Stimulated activated CD4-positive, alpha-beta T cell treated with anti-CD3 and anti-CD28 coated beads, Interleukin-12 subunit alpha, Interleukin-12 subunit beta, amount 100 ng/mL, for 4 hours (primary cell): ENCODE data around the gene PIH1D1.
A peak's percentile ranks its signal among the peaks of the same experiment; 100 is the strongest.
"Not testable (repeated sequence)": the region's sequence is repeated elsewhere in the genome, so short reads cannot be mapped to it uniquely, and the experiment has no call there.

Experiments used
- DNase-seq: peaks from one replicate; pipeline ENCODE4 v3.0.0-alpha.2; 2020

Gene PIH1D1

DNA sequence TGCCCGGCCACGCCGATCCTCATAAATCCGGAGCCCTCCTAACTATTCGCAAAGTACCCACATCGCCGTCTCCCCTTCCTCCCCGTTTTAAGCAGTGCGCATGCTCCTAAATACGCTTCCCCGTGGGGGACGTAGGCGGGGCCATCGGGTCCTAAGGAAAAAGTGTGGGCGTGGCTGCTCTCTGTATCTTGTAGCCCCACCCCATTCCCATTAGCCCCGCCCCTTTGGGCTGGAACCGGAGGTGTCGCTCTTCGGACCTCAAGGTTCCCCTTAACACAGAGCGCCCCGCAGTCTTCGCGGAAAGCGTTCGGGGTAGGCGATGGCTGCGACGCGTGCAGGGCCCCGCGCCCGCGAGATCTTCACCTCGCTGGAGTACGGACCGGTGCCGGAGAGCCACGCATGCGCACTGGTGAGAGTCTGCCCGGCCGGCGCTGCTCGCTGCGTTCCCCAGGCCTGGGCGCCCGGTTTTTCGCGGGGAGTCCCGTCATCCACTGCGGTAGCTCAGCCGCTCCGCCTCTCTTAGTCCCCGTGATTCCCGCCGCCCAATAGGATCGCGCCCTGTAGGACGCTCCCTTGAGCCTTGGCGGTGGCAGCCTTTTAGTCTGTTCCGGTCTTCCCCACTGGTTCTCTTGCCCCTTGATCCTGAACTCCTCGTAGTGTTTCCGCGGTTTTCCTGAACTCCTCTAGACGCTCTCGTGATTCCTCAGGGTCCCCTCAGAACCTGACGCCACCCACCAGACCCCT is 1.6 kb upstream of the PIH1D1 start, which contains the start of gene ALDH16A1:
Gene ALDH16A1, plus strand, starts transcription at position 213 of the 744 bp plus-strand sequence. Its CDS starts 107 bp downstream, at position 320.
- DNase-seq, result peak; percentile 96

GRCh38 chr19:49450405-49450804 is 1.2 kb downstream of the PIH1D1 start:
- no peak for DNase-seq

- no peak for DNase-seq
These were observed 3.2 kb downstream of the PIH1D1 start for GRCh38 chr19:49448432-49448786.

- no peak for DNase-seq
These were observed 3.9 kb downstream of the PIH1D1 start for GRCh38 chr19:49447485-49448431.

DNA sequence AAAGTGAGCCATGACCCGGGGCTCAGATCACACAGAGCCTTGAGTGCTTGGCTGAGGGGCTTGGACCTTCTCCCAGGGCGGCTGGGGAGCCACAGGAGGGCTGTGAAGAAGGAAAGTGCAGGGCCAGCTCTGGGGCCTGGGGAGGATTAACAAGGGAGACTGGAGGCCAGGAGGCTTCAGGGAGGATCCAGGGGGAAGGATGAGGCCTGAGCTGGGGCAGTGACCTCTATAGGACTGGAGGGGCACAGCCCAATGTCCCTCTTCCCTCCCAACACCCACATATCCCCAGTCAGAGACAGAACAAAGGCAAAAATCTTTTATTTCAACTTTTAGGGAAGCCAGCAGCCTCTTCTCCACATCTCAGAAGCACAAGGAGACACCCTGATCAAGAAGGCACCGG is 5.6 kb downstream of the PIH1D1 start:
- DNase-seq, result no peak

DNA sequence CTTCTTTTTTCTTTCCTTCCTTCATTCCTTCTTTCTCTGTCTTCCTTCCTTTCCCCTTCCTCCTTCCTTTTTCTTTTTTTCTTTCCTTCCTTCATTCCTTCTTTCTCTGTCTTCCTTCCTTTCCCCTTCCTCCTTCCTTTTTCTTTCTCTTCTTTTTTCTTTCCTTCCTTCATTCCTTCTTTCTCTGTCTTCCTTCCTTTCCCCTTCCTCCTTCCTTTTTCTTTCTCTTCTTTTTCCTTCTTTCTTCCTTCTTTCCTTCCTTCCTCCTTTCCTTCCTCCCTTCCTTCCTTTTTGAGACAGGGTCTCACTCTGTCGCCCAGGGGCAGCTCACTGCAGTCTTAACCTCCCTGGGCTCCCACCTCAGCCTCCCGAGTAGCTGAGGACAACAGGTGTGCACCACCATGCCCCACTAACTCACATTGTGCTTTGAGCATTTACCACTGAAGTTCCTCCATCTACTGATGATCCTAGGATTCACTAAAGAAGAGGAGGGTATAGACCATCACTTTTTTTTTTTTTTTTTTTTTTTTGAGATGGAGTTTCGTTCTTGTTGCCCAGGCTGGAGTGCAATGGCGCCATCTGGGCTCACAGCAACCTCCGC is 7.4 kb downstream of the PIH1D1 start:
- DNase-seq, result not testable (repeated sequence)

DNA sequence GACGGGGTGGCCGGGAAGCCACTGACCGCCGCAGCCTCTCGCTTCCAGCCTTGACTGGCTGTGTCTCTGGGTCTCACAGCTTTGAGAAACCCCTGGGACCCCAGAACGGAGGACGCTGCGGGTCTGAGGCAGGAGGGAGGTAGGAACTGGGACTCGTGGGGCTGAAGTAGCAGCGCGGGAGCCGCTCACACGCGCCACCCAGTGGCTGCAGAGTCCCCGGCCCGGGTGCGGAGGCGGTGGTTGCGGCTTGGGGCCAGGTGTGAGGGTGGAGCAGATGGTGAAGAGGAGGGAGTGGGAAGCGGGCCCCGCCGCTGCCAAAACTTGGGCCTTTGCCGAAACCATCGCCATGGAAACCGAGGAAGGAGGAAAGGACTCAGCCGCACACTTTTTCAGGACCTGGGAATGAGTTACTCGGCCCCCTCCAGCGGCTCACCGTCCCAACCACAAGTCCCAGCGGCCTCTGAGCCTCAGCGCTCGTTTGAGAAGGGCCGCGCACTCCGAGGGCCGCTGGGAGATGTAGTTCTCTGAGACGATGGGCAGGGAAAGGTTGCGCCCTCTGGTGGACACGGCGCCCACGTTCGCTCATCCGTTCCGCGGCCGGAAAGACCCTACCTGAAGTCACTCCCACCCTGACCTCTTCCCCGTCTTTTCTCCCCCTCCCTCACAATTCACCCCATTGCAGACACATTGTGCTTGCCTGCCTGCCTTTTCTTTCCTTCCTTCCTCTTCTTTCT is 8.1 kb downstream of the PIH1D1 start:
- DNase-seq, result peak; percentile 91

- peak; percentile 53 for DNase-seq
These were observed 8.7 kb downstream of the PIH1D1 start for GRCh38 chr19:49442771-49443365.

GRCh38 chr19:49442354-49442753 is 9.3 kb downstream of the PIH1D1 start:
- DNase-seq, result no peak

GRCh38 chr19:49441960-49442350 is 9.7 kb downstream of the PIH1D1 start:
- no peak for DNase-seq

DNA sequence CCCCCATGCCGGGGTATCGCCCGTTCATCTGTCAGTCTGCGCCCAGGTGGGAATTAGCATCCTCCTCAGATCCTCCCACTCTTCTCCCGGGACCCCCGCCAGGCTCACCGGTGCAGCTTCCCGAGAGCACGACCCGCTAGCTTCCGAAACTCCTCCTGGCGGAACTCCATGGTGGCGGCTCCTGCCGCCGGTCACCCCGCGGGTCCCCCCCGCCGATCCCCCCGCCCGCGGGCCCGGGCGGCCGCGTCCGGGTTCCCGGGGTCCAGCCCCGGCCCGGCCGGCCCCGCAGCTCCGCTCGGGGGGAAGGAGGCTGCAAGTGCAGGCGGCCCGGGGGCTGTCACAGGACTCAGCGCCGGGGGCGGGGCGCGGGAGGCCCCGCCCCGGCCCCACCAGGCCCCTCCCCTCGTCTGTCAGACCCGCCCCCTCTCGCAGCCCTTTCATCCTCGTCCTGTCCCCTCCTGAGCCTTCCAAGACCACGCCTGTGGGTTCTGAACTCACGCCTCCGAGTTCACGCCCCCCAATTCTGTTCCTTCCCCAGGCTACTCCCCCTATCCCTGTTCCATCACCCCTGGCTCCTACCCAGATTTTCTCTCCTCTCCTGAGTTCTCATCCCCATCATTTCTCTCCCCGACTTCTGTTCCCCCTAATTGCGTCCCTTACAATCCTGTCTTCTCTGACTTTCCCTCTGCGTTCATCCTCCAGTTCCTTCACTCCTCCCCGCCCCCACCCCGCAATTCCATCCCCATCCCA is 10.2 kb downstream of the PIH1D1 start, which contains the start of gene SLC17A7:
Gene SLC17A7, minus strand, starts transcription at position 318 of the 750 bp plus-strand sequence. Its CDS starts 148 bp downstream, at position 170.
- DNase-seq, result peak; percentile 36

DNA sequence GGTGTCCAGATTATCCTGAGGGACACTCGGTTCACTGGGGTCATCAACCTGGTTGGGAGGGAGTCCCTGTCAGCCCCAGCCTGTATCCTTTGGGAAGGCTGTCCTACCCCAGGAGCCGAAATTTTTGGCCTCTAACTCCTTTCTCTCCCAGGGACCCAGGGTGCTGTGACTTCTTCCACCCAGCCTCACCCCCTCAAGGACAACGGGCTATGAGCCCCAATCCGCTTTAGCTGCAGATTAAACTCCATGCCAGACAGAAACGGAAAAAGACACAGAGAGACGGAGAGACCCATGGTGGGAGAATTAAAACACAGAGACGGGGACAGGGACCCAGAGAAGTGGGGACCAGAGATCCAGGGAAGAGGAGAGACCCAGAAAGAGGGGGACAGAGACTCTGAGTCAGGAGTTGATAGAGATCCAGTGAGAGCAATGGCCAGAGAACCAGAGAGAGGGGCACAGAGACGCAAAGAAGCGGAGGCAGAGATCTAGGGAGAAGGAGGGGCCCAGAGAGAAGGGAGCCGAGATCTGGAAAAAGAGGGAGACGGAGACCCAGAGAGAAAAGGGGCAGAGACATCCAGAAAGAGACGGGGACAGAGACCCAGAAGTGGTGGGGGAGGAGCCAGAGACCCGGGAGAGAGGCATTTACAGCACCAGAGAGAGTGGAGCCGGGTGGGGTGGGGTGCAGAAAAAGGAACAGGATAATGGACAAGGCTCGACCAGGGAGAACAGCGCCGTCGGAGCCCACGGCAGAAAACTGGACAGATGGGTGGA is 11.0 kb downstream of the PIH1D1 start:
- no peak for DNase-seq

DNA sequence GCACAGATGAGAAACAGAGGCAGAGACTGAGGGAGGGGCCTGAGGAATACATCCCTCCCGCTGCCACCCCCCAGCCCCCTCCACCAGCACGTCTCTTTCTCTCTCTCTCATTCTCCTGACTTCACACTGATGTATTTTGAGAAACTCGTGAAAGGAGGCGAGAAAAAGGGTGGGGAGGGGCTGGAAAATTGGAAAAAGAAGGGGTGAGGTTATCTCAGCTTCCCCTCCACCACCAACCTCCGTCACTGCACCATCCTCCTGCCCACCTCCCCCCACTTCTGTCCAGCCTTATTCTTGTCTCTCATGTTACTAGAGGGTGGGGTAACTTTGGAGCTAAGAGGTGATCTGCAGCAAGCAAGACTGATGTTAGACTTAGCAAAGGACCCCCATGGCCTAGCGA is 11.8 kb downstream of the PIH1D1 start:
- no peak for DNase-seq

DNA sequence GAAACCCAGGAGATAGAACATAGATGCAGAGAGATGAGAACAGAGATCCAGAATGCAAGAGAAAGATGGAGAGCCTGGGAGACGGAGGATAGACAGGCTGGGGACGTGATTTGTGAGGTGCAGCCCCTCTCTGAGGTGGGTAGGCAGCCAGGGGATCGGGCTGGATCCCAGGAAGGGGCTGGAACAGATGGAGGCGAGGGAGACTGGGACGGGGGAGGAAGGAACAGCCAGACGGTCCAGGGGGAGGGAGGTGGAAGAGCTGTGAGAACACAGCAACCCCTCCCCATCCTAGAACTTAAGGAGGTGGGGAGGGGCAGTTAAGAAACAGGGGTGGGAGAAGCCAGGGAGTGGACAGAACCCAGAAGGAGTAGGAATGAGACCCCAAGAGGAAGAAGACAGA is 13.4 kb downstream of the PIH1D1 start:
- DNase-seq, result no peak

GRCh38 chr19:49437231-49437630 is 14.4 kb downstream of the PIH1D1 start:
- DNase-seq, result no peak

DNA sequence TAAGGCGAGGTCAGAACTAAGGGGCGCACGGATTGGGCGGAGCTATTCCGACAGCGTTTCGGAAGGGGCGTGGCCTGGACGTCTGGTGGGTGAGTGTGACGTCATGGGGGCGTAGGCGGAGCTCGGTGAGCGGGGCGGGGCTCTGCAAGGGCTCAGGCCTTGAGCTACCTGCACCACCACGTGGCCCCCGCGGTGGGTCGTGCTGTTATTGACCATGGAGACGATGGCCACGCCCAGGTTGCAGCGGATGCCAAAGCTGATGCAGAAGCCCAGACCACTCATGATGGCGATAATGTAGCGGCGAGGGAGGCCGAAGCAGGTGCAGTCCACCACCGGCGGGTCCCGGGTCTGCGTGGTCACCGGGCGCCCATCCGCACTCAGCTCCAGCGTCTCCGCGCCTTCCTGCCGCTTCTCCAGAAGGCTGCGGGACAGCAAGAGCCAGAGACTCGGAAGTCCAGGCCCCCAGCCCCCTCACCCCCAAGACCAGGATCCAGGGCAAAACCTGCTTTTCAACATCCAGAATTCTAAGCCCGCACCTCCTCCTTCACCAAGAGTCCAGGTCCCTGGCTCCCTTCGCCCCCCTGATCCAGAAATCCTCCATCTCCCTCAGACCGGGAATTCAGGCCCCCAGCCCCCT is 15.1 kb downstream of the PIH1D1 start:
- DNase-seq, result peak; percentile 53

DNA sequence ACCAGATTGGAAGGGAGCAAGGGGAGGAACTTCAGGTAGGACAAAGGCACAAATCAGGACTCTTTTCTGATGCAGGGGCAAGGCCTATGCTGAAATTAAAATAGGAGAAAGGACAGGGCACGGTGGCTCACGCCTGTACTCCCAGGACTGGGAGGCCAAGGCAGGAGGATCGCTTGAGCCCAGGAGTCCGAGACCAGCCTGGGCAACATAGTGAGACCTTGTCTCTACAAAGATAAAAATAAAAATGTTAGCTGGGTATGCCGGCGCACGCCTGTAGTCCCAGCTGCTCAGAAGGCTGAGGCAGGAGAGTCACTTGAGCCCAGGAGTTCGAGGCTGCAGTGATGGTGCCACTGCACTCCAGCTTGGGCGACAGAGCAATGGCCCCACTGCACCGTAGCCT is 15.9 kb downstream of the PIH1D1 start:
- DNase-seq, result no peak

GRCh38 chr19:49434907-49435583 is 16.6 kb downstream of the PIH1D1 start:
- DNase-seq, result no peak

GRCh38 chr19:49433240-49433901 is 18.2 kb downstream of the PIH1D1 start:
- no peak for DNase-seq
